D721Med (cell line): Measurements from ENCODE around the gene CCDC148.
A peak's percentile ranks its signal among the peaks of the same experiment; 100 is the strongest.

Experiments
- DNase-seq: peaks from one replicate; pipeline ENCODE4 v3.0.0; 2011; ENCODE audit warnings: low spot score; ENCODE audit not compliant: insufficient read length
- FAIRE-seq: peaks from 2 replicates; lab custom pipeline; 2011; peaks lifted over from hg19 to GRCh38; lab: Jason Lieb, UNC
- TF ChIP-seq, protein P1 (sequence below): IDR thresholded peaks from 2 replicates; pipeline ENCODE4 v1.5.1; 2012; ENCODE audit warnings: mild to moderate bottlenecking, control low read depth; ENCODE audit not compliant: insufficient read depth; ENCODE audit errors: missing control alignments

Gene CCDC148

DNA sequence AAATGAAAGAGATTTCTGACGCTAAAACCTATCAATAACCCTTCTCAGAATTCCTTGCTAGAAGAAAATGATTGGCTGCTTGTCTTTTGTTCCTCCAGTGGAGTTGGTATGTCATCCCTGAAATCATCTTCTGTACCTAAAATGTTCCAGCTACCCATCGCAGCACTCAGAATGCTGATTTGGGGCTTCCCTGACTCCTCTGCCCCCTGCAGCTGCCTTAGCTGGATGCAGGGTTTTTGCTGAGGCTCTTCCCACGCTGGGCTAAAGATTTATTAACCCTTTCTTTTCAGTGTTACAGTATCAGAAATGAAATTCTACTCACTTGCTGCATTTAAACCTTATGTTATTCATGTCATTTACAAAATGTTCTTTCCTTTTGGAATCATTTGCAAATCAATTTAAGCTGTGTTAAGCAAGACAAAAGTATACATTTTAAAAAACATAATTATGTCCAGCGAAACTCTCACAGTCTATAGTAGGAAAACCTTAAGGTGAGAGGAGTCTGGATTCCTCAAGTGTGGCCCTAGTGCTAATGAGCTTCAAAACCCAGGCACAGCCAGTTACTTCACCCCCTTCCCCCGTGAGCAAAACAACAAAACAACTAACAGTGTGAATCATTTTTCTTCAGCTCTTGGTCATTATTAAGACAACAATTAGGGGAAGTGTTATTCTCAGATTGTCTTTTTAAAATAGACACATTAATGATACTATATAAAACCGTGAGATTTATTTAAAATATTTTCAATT, 33.0 kb upstream of the CCDC148 start:
- FAIRE-seq (no peak), DNase-seq (no peak)
- TF ChIP-seq, protein P1, sequence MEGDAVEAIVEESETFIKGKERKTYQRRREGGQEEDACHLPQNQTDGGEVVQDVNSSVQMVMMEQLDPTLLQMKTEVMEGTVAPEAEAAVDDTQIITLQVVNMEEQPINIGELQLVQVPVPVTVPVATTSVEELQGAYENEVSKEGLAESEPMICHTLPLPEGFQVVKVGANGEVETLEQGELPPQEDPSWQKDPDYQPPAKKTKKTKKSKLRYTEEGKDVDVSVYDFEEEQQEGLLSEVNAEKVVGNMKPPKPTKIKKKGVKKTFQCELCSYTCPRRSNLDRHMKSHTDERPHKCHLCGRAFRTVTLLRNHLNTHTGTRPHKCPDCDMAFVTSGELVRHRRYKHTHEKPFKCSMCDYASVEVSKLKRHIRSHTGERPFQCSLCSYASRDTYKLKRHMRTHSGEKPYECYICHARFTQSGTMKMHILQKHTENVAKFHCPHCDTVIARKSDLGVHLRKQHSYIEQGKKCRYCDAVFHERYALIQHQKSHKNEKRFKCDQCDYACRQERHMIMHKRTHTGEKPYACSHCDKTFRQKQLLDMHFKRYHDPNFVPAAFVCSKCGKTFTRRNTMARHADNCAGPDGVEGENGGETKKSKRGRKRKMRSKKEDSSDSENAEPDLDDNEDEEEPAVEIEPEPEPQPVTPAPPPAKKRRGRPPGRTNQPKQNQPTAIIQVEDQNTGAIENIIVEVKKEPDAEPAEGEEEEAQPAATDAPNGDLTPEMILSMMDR: no peak

DNA sequence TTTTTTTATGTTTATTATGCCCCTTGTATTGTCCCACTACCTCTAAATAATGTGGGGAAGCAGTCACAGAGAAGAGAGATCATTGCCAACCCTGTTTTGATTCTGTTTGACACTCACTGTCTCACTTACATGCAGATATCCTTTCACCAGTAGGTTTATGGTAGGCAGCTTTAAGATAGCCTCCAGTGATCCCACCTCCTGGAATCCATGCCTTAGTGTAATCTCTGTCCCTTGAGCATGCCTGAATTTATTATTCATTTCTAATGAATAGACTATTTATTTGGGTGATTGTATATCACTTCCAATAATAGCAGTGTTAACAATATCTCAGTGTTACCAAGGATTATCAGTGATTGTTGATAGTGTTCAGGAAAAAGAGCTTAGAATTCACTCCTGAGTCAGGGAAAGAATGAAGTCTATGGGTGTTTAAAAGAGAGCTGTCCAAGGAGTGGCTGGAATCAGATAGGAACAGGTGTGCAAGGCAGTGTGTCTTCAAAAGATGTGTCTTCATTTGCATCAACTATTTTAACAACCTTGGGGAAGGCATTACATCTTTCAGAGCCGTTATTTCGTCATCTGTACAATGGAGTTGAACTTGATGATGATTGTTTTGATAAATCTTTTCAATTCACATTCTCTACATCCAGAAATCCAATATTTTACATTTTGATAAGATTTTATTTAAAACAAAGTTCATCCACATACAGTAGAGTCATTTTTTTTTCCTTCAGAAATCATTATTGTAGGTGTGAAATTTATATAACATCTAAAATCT, 32.1 kb upstream of the CCDC148 start:
- FAIRE-seq (peak; percentile 58), DNase-seq (no peak)
- TF ChIP-seq, protein P1: no peak

DNA sequence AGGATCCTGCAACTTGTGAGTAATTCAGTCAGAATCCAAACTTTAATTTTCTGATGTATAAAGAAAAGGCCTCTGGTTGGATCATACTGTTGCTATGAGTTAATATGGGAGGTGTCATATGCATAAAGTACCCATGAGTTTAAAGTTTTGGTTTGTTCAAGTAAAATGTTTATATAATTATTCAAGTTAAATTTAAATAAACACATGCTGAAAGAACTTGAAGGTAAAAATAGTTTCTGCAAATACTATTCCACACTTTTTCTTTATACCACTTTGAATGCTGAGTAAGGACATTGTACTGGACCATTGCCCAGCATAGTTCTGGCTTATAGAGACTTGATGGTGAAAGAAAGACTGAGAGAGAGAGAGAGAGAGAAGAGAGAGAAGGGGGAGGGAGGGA, 30.9 kb upstream of the CCDC148 start:
- TF ChIP-seq, protein P1: no peak
- DNase-seq (no peak), FAIRE-seq (no peak)

DNA sequence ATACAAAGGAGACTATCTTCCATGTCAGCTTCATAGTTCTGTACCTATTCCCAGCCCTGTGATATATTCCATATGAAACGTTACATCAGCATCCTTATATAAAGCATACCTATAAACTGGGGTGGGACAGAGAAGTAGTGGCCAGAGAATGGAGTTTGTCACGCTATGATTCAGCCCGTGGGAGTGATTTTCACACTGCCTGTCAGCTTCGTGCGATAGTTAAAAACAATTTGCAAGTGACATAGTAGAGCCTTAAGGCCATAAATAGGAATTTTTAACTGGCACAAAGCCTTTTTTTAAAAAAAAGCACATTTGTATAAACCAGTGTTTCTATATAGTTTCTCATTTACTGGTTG, 30.4 kb upstream of the CCDC148 start:
- DNase-seq (no peak), FAIRE-seq (no peak)
- TF ChIP-seq, protein P1: no peak

DNA sequence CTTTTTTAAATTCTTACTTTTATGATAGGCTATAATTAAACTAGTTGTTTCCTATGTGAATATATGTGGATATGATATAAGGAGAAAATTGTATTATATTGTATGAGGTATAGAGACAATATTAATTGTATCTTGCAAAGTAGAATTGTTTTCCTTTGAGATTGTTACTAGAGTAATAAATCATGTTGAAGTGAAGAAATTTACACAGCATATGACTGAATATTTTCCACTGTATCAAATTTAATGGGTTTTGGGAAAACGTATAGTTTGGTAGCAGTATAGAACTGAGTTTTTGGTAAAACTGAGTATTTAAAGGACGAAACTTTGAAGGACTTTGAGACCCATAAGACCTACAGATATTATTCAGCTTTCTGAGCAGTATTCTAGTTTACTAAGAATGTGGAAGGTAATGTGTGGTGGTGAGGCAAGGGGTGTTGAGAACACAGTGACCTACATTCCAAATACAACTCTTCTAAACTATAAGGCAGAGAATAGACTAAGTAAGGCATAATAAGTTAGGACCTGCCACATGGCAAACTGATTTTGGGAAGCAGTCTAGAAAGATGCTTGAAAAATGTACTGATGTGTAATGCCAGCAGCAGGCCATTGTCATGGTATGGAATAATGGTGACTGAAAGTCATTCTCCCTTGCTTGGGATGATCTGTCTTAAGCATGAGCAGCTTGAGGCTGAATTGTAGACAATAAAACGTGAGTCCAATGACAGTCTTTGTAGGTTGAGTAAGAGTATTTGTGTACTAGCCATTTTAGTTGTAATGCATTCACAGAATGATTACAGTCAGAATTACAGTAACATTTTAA, 29.8 kb upstream of the CCDC148 start:
- no peak for DNase-seq
- TF ChIP-seq, protein P1: no peak
- peak; percentile 21 for FAIRE-seq

DNA sequence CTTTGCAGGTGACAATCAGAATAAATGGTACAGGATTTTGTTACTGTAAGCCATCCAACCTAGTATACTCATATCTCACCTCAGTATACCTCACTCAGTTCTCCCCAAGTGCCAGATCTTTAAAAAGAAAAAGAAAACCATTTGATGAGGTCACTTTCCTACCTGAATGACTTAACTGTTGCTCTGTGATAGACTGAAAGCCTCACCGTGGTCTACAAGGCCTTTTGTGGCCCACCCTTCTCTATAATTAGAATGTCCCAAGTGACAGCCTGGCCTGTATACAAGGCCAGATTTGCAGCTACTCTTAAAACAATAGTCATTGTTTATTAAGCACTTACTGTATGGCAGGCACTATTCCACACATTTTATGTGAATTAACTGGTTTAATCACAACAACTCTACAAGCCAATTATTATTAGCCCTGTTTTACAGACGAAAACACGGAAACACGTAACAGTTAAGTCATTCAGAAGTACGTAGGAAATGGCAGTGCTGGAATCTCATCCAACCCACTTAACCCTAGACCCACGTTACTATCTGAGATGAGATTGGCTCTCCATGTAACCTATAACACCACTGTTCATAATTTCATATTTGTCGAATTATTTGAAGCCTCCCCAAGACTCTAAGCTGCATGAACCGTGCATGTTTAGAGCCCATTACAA, 28.5 kb upstream of the CCDC148 start:
- peak; percentile 32 for FAIRE-seq
- no peak for DNase-seq
- TF ChIP-seq, protein P1: no peak
